ENCODE data around the gene TIMM17B.
A peak's percentile ranks its signal among the peaks of the same experiment; 100 is the strongest.
"Not testable (repeated sequence)": the region's sequence is repeated elsewhere in the genome, so short reads cannot be mapped to it uniquely, and the experiment has no call there.

The TIMM17B gene

DNA sequence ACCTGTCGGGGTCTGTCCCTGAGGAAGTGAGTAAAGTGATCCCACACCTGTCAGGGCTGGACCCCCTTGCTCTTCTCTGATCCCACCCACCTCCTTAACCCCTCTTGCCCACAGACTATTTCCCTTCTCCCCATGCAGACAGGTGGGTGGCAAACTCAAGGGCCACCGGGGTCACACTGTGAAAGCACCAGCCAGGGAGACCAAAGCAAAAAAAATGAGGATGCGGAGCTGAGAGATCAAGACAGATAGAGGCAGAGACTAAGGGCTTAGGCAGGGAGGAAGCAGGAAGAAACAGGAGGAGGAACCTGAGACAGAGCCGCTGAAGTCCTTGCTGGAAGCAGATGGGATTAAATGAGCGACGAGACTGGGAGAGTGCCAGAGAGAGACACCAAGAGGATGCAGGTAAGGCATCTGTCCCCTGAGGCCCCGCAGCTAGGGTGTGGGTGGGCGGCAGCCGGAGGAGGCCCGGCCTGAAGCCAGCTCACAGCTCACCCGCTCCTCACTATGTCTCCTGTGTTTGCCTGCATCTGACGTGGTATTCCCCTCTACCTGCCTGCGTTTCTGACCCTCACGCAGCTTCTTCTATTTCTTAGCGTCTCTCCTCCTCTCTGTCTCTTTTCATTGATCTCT, 7.2 kb downstream of the TIMM17B start:
- H3K4me3 ChIP-seq (replicated peaks; ENCODE audit: low read depth, low read length): peak overlapping the region; percentile 37; the same call in 1 of the 2 replicates
- DNase-seq (ENCODE audit: extremely low read depth, low read depth): no peak
- no peak for TF ChIP-seq CTCF (IDR thresholded peaks at IDR 0.05; ENCODE audit: low read depth, low read length, missing control alignments)

- not testable (repeated sequence) for DNase-seq (ENCODE audit: extremely low read depth, low read depth); H3K4me3 ChIP-seq (replicated peaks; ENCODE audit: low read depth, low read length)
Measured at GRCh38 chrX:48886586-48886985, 11.0 kb downstream of the TIMM17B start.

DNA sequence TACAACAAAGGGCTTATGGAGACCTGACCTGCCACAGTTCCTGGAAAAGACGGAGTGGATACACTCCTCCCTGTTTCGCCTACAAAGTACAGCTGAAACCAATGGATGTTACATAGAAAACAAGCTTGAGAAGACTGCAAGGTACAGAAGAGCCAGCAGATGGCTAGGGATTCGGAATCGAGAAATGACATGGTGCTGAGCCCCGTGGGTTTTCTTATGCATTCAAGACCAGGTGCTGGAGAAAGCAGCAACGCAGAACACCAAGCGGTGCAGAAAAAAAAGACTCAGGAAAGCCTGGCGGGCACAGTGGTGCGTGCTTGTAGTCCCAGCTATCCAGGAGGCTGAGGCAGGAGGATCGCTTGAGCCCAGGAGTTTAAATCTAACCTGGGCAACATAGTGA, 13.8 kb downstream of the TIMM17B start:
- TF ChIP-seq CTCF (IDR thresholded peaks at IDR 0.05; ENCODE audit: low read depth, low read length, missing control alignments): no peak
- no peak overlapping the region for H3K4me3 ChIP-seq (replicated peaks; ENCODE audit: low read depth, low read length)
- DNase-seq (ENCODE audit: extremely low read depth, low read depth): no peak

- H3K4me3 ChIP-seq (replicated peaks; ENCODE audit: low read depth, low read length); DNase-seq (ENCODE audit: extremely low read depth, low read depth): not testable (repeated sequence)
Measured at GRCh38 chrX:48876944-48877343, 20.6 kb downstream of the TIMM17B start.

DNA sequence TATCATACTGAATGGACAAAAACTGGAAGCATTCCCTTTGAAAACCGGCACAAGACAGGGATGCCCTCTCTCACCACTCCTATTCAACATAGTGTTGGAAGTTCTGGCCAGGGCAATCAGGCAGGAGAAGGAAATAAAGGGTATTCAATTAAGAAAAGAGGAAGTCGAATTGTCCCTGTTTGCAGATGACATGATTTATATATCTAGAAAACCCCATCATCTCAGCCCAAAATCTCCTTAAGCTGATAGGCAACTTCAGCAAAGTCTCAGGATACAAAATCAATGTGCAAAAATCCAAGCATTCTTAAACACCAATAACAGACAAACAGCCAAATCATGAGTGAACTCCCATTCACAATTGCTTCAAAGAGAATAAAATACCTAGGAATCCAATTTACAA, 25.6 kb downstream of the TIMM17B start:
- H3K4me3 ChIP-seq (replicated peaks; ENCODE audit: low read depth, low read length); DNase-seq (ENCODE audit: extremely low read depth, low read depth): not testable (repeated sequence)

GRCh38 chrX:48864210-48864609, 33.4 kb downstream of the TIMM17B start:
- no peak for DNase-seq (ENCODE audit: extremely low read depth, low read depth)

DNA sequence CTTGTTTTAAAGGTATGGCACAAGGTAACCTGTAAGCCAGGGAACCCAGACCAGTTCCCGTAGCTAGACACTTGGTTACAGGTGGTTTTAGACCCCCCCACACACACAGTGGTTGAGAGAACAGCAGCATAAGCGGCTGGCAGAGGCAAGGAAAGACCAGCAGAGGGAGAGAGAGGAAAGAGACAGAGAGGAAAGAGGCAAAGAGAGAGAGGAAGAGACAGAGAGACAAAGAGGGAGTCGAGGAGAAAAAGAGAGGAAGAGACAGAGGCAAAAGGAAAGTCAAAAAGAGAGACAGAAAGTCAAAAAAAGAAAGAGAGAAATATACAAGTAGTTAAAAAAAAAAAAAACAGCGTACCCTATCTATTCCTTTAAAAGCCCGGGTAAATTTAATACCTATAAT, 42.7 kb downstream of the TIMM17B start:
- no peak for TF ChIP-seq CTCF (IDR thresholded peaks at IDR 0.05; ENCODE audit: low read depth, low read length, missing control alignments)
- no peak for DNase-seq (ENCODE audit: extremely low read depth, low read depth)
- no peak overlapping the region for H3K4me3 ChIP-seq (replicated peaks; ENCODE audit: low read depth, low read length)

More at GRCh38 chrX:48864210-48864609, 33.4 kb downstream of the TIMM17B start:
- no peak overlapping the region for H3K4me3 ChIP-seq (replicated peaks; ENCODE audit: low read depth, low read length)
- TF ChIP-seq CTCF (IDR thresholded peaks at IDR 0.05; ENCODE audit: low read depth, low read length, missing control alignments): no peak

DNA sequence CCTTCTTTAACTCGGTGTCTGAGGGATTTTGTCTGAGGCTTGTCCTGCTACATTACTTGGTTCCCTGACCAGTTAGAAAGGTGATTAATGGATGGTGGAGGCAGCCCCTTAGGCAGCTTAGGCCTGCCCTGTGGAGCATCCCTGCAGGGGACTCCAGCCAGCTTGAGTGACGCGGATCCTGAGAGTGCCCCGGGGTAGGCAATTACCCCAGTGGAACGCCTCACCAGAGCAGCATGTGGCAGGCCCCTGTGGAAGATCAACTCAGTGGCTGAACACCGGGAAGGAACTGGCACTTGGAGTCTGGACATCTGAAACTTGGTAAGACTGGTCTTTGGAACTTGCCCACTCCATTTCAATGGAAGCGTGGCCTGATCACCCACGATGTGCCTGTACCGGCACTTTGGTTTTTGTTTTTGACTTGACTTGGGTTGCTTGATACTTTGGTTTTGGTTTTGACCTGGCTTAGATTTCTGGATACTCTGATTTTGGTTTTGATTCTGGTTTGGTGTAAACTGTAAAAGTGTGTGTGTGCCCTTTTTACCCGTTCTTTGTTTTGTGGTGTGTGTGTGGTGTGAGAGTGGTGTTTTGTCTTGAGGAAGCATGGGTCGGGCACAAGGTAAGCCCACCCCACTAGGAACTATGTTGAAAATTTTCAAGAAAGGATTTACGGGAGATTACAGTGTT, 43.3 kb downstream of the TIMM17B start:
- DNase-seq (ENCODE audit: extremely low read depth, low read depth); H3K4me3 ChIP-seq (replicated peaks; ENCODE audit: low read depth, low read length): not testable (repeated sequence)

DNA sequence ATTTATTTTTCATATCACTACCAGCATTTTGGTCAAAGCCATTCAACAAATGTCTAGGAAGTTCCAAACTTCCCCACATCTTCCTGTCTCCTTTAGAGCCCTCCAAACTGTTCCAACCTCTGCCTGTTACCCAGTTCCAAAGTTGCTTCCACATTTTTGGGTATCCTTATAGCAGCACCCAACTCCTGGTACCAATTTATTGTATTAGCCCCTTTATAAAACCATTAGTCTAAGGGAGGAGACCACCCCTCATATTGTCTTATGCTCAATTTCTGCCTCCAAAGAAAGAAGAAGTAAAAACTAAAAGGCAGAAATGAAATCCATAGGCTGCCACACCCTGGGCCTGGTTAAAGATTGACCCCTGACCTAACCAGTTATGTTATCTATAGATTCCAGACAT, 44.1 kb downstream of the TIMM17B start:
- H3K4me3 ChIP-seq (replicated peaks; ENCODE audit: low read depth, low read length); DNase-seq (ENCODE audit: extremely low read depth, low read depth): not testable (repeated sequence)
